Activated CD4-positive, alpha-beta T cell treated with anti-CD3 and anti-CD28 coated beads, Interleukin-2, Interleukin-4, amounts not matched to agents 100 ng/mL and 50 ng/mL, durations not matched to agents 16 hours and 8 hours (primary cell): Measurements from ENCODE around the gene ARFGAP1.
"Not testable (repeated sequence)": the region's sequence is repeated elsewhere in the genome, so short reads cannot be mapped to it uniquely, and the experiment has no call there.

Experiments used
- DNase-seq: peaks from one replicate; pipeline ENCODE4 v3.0.0-alpha.2; 2020; ENCODE audit warnings: low spot score

Gene ARFGAP1

DNA sequence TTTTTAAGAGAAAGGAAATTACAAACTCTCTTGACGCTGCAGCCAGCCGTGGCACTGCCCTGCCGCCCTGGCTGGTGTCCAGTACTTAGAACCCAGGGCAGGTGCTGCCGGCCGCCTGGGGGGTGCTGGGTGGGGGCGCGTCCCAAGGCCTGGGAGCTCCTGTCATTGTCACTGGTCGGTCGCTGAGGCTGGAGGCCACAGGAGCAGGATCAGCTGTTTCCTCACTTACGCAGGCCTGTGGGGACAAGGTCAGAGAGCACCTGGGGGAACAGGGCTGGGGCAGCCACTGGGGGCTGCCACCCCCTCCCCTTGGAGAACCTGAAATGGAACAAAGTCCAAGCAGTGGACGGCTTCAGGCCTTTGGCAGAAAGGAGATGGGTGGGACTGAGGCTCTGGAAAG is 31.3 kb upstream of the ARFGAP1 start:
- no peak for DNase-seq

DNA sequence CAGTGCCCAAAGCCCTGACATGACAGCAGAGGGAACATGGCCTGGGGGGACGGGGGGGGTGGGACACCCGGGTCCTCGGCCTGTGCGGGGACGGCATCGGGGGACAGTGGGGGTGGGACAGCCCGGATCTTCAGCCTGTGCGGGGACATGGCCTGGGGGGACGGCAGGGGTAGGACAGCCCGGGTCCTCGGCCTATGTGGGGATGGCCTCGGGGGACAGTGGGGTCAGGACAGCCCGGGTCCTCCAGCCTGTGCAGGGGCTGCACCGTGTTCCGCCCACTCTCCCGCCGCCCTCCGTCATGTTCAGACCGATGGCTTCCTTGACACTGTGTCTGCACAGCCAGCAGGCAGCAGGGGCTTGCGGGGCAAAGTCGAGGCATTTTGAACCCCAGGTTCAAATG is 29.9 kb upstream of the ARFGAP1 start:
- no peak for DNase-seq

DNA sequence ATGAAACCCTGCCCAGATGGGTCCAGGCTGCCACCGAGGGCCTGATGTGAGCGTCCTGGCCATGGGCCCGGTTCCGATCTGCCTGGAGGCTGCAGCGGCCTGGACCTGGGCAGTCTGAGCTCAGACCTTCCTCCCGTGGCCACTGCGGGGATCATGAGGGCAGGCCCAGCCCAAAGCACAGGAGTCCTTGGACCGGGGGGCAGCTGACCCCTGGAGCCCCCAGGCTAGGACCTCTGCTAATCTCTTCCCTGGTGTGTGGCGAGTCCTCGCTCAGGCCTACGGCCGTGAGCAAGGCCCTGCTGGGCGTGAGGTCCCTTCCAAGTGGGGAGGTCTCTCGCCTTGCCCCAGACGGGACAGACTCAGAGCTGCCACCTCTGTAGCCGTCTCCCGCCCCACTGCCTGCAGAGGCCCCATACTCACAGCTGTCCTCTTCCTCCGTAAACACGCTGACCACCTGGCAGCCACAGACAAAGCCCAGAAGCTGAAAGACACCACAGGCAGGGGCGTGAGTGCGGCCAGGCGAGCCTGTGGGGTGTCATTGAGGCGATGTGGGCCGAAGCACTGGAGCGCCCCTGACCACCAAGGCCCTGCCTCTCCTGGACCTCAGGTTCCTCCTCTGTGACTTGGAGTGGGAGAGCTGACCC is 28.9 kb upstream of the ARFGAP1 start:
- no peak for DNase-seq

DNA sequence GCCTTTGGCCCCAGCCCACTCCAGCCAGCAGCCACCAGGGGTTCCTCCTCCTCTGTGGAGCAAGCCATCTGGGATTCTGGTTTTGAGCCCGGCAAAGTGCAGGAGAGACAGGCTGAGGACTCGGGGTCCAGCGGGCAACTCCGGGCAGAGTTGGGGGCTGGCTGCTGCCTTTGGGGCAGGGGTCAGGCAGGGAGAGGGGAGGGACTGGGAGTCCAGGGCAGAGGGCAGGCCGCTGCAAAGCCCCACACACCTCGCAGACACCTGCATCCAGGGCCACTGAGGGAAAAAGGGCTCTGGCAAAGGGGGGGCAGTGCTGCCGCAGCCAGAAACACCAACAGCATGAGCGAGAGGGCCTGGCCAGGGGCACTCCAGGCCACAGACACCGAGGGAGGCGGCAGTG is 28.1 kb upstream of the ARFGAP1 start:
- no peak for DNase-seq

DNA sequence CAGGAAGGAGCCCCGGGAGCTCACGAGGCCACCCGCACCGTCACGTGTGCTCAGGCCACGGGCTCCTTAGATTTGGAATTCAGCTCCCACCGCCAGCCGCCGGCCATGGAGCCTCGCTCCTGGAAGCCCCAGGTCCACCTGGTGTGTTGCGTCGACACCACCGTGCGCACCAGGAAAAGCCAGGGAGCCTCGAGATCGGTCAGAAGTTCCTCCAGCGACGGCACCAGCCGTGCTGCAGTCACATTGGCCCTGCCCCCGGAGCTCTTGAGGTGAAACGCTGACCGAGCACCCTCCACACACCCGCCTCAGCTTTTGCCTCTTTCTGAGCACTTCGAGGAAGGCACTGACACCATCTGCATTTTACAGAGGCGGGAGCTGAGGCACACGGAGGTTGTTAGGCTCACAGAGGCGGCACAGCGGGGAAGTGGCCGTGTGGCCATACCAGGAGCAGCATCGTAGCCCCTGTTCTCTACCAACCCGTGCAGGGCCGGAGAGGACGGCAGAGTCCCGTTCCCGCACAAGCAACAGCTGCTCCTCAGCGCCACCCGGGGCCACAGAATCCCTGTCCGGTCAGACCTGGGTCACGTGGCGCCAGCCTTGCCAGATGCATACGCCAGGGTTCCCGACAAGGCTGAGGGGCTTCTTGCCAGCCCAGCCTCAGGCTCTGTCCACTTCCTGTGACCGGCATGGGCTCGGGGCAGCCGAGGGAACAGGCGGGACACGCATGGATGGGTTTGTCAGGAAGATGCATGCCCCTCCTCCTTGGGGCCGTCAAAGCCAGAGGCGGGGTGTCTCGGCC is 25.9 kb upstream of the ARFGAP1 start:
- no peak for DNase-seq

DNA sequence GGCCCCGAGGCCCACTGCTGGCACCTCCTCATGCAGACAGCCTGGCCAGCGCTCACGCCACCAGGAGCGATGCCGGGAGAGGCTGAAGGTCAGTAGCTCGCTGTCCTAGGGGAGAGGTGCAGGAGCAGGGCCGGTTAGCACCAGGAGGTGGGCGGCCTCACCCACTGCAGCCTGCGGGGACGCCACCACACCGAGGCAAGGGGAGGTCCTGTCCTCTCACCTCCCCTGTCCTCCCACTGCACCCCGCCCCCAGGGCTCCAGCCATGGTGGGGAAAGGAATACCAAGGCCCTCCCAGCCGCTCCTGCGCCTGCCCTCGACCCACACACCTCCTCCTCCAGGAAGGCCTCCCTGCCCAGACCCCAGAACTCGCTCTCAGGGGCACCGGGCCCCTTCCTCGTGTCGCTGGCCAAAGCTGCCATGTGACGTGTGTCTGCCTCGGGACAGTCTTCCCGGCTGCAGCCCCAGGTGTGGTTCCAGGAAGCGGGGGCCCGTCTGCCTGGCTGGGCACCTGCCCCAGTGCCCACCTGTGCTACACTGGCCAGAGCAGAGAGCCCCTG is 24.9 kb upstream of the ARFGAP1 start:
- DNase-seq, result no peak

DNA sequence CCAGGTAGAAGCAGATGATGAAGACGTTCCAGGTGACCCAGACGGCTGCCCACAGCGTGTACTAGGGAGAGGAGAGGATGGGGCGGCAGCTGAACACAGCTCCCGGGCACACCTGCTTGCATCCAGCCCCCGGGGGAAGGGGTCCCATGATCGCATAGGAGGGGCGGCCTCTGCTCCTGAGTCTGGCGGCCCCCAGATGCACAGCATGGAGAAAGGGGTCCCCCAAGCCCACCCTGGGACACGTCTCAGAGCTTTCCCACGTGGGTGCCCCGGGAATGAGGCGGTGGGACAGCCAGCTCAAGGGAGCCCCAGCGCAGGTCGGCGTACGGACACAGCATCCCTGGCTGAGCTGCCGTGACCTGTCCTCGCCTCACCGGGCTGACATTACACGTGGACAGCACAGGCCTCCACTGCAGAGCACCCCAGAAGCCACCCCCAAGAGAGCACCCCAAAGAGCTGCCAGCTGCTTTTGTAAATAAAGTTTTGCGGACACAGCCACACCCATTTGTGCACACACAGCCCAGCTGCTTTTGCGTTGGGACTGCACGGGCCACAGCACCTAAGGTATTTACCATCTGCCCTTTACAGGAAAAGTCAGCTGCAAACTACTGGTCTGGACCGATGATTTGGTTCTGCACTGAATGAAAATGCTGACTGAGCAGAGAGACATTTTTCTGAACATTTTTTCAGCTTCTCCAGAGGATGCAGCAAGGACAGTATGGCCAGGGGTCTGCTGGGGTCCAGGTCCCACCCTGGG is 23.6 kb upstream of the ARFGAP1 start:
- no peak for DNase-seq

DNA sequence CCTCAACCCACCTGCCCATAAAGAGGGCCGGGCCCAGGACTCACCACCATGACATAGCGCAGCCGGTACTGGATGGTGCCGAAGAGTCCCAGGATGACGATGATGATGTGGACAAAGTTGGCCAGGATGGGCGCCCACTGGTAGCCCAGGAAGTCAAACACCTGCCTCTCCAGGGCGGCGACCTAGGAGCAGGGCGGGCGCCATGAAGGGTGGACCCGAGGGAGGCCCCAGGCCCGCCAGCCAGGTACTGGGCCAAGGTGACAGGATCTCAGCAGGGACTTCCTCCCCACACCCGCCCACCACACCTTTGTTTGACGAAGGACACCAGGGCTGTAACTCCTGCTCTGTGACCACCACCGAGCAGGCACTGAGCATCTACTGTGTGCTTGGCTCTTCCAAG is 22.7 kb upstream of the ARFGAP1 start:
- no peak for DNase-seq

DNA sequence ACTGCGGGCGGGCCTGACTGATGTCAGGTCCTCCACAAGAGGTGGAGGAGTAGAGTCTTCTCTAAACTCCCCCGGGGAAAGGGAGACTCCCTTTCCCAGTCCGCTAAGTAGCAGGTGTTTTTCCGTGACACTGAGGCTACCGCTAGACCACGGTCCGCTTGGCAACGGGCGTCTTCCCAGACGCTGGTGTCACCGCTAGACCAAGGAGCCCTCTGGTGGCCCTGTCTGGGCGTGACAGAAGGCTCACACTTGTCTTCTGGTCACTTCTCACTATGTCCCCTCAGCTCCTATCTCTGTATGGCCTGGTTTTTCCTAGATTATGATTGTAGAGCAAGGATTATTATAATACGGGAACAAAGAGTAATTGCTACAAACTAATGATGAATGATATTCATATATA is 21.3 kb upstream of the ARFGAP1 start:
- DNase-seq, result not testable (repeated sequence)

DNA sequence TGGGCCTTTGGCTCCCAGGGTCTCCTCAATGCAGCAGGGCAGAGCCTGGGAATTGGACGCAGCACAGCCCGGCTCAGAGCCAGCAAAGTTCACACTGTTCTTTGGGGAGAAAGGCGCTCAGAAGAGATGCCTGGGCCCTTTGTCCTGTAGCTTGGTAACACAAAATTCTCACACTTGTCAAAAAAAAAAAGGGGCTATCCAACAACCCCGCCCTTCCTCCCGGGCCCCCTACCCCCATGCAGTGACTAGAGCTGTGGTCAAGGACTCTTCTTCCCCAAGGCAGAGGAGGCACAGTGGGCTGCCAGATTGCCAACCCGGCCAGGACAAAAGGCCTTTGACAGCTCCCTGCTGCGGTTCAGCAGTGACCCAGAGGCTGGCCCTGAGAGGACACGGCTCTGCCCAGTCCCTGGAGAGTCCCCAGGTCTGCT is 20.3 kb upstream of the ARFGAP1 start:
- no peak for DNase-seq

DNA sequence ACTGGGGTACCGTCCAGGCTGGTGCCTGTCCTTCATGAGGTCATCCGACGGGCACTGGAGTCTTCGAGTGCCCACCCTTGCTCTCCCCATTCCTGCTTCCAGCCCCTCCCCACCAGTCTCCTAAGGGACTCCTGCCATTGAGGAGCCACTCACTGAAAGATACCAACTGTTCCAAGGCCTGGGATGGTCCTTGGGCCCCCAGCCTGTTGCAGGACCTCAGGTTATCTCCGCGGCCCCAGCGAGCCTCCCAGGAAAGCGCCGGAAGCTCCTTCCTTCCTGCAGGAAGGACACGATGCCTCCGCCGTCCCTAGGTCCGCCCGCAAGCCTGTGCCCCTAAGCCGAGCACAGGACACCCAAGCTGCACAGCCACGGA is 19.6 kb upstream of the ARFGAP1 start:
- DNase-seq, result no peak

DNA sequence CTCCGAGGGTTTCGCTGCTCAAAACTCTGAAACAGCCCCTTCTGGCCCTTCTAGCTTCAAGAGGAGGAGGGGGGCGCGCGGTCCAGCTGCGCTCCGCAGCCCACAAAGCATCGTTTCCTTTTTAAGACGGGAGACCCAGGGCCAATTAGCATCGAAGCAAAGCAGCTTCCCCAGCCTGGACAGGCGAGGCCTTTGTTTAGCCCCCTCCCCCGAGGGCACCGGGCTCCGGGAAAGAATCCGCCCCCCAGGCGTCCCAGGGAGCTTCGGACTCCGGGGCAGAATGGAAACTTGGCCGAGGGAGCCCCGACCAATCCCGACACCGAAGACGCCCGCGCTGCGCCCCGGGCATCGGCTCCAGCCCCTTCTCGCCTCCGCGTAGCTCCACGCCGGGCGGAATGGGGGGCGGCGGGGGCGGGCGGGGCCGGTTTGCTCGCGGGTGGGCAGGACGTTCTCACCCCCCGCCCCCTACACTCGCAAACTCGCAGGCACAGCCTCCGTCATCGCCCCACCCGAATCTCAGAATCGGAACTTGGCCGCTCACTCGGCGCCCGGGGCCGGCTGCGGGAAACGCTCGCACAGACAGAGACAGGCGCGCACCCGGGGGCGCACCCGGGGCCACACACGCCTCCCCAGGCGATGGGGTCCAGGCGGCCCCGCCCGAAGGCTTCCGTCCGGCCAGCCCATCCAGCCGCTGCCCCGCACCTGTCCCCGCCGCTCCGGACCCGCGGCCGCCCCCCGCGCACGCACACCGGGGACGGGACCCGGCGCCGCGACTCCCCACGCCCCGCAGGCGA is 19.0 kb upstream of the ARFGAP1 start:
- no peak for DNase-seq

DNA sequence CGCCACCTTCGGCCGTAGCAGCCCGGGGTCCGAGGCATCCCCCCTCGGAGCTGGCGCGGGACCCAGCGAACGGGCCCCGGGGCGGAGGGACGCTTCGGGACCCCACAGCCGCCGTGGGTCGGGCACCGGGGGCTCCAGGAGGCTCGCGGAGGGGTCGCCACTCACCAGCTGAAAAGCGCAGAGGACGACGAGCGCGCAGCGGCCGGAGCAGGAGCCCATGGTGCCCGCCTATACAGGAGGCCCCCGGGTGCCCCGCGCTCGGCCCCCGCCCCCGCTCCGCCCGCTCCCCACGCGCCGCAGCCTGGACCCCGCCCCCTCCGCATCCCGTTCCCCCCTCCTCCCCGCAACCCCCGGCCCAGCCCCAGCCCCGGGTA is 18.4 kb upstream of the ARFGAP1 start, which contains the start of gene NKAIN4:
Gene NKAIN4 (minus strand): TSS at position 232 of the 374 bp plus-strand sequence. CDS start 13 bp downstream, at position 219.
- no peak for DNase-seq

DNA sequence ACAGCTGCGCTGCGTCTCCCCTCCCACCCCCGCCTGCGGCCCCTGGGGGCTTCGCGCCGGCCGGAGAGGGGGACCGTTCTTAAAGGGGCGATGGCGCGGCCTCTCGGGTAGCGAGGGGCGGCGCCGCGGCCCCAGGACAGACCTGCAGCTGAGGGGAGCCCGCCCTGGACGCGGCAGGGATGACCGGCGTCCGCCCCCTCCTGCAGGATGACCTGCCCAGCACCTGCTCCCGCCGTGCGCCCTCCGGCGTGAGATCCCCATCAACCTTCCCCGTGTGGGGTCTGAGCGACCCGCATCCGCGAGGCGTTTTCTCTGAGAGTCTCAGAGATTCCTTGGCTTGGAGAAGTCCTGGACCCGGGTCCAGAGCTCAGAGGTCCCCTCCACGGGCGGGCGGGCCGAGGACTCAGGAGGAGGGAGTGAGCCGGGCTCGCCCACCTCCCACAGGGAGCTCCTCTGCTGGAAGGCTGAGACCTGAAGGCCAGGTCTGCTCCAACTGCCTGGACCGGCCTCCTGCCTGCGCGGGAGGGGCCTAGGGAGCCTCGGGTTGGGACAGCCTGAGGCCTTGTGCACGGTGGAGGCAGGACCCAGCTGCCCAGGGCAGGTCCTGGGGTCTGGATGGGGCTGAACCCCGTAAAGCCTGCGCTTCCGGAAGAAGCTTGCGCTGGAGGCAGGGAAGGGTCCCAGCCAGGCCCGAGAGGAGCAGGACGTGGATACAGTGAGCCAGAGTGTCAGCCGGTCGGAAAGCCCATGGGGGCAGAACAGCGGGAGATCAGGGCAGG is 17.8 kb upstream of the ARFGAP1 start:
- DNase-seq, result no peak

DNA sequence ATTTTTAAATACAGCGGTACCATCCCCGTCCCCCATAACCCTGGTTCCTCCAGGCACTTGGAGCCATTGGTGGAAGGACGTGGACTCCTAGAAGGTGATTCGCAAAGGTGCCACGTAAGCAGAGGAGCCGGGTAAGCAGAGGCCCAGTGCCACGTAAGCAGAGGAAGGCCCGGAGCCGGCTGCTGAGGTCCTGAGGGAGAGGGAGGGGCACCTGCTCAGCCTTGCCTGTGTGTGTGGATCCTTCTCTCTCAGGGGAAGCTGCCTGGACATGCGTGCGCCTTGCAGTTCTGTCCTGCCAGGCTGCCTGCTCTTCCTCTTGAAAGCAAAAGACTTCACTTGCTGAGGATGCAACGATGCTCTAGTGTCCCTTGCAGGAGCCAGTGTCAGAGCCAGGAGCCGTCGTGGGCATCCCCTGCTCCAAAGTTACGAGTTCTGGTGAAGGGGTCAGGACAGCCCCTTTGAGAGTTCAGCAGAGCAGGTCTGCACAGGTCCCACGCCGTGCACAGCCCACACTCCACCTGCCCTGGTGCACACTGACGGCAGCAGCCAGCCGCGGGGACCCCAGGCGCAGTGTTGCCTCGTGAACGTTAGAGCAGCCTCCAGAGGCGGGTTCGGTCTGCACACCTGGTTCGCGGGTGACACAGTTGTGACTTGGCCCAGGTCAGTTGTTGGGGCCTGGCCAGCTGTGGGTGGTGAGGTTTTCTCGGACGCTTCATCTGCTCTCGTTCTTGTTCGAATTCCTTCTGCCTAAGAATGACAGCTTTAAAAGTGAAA is 16.5 kb upstream of the ARFGAP1 start:
- DNase-seq, result no peak

DNA sequence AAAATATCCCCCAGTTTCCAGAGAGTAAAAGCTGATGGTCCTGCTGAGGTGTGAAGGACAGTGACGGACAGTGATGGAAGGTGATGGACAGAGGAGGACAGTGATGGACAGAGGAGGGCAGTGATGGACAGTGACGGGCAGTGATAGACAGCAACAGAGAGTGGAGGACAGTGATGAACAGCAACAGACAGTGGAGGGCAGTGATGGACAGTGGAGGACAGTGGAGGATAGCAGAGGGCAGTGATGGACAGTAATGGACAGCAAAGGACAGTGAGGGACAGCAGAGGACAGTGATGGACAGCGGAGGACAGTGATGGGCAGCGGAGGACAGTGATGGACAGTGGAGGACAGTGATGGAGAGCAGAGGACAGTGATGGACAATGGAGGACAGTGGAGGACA is 15.7 kb upstream of the ARFGAP1 start:
- no peak for DNase-seq

DNA sequence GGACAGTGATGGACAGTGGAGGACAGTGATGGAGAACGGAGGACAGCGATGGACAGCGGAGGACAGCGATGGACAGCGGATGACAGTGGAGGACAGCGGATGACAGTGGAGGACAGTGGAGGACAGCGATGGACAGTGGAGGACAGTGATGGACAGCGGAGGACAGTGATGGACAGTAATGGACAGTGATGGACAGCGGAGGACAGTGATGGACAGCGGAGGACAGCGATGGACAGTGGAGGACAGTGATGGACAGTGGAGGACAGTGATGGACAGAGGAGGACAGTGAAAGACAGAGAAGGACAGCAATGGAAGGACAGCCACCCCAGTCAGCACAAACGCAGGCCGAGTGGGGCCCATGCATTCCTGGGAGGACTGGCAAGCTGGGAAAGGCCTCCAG is 15.0 kb upstream of the ARFGAP1 start:
- DNase-seq, result no peak

DNA sequence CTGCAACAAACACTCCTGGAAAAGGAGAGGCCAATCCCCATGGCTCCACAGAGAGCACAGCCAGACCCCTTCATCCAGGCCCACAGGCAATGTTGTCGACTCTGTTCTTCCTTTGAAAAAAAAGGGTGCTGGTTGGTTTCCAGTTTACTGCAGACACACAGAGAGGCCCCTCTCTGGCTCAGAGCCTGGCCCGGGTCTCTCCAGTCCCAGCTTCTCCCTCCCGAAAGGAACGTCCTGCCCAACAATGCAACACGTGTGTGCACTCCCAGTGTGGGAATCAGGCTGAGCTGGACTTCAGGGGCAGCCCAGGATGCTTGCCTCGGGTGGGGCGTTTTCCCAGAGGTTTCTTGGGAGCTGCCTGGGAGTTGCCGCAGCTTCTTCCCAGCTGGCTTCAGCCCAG is 13.8 kb upstream of the ARFGAP1 start:
- no peak for DNase-seq

DNA sequence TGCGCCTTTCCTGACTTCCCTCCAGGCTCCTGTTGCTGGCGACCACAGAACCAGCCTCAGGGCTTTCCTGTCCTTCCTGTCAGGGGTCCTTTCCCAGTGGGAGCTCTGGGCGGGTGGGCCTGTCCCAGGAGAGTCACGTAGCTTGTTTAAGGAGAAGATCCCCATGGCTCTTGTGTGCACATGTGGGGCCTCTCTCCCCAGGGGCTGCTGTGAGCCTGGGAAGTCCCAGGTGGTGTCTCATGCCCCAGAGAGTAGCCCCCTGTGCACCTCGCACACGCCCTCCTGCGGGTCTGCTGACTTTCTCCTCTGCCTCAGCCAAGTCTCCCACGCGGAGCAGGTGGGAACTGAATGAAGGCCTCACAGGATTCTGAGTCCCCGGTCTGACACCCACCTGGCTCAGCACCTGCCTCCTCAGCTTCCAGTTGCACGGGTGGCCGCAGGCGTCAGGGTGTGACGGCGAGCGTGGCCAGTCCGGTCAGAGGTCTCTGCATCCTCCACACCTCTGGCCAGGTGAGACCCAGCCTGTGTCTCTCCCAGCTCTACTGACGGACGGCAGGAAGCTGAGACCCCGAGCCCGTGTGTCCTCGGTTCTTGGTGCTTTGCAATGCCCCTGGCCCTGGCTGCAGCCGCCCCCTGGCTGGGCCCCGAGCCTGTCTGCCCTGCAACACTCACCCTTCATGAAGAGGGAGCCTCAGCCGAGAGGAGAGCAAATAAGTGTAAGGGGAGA is 12.7 kb upstream of the ARFGAP1 start:
- no peak for DNase-seq

DNA sequence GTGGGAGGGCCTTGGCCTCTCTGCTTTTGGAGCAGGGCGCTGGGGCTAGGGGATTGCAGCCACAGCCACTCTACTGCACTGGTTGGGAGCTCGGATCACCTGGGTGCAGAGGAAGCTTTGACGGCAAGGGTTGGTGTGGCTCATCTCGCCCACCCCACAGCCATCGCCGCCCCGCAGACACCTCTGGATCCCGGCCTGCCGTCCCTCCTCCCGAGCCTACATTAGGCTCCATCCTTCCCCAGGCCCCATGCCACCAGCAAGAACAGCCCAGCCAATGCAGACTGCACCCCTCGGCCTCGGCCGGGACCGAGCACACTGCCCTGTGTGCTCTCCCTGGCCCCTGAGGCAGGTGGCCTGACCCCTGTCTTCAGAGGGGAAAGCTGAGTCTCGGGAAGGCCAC is 12.1 kb upstream of the ARFGAP1 start:
- no peak for DNase-seq
